Middle frontal gyrus (tissue), 1 donor: ENCODE data around the gene SLC25A33.
"Not testable (repeated sequence)": the region's sequence is repeated elsewhere in the genome, so short reads cannot be mapped to it uniquely, and the experiment has no call there.

Source experiments
- DNase-seq: peaks from one replicate; pipeline ENCODE4 v3.0.0-alpha.2; 2015; ENCODE audit warnings: low spot score; ENCODE audit errors: extremely low spot score

Gene SLC25A33, protein sequence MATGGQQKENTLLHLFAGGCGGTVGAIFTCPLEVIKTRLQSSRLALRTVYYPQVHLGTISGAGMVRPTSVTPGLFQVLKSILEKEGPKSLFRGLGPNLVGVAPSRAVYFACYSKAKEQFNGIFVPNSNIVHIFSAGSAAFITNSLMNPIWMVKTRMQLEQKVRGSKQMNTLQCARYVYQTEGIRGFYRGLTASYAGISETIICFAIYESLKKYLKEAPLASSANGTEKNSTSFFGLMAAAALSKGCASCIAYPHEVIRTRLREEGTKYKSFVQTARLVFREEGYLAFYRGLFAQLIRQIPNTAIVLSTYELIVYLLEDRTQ

GRCh38 chr1:9539165-9539828, at the start of gene SLC25A33:
Gene SLC25A33, plus strand, starts transcription at chr1:9539465. Its CDS starts 227 bp downstream, at chr1:9539692.
- DNase-seq = peak; percentile 93

DNA sequence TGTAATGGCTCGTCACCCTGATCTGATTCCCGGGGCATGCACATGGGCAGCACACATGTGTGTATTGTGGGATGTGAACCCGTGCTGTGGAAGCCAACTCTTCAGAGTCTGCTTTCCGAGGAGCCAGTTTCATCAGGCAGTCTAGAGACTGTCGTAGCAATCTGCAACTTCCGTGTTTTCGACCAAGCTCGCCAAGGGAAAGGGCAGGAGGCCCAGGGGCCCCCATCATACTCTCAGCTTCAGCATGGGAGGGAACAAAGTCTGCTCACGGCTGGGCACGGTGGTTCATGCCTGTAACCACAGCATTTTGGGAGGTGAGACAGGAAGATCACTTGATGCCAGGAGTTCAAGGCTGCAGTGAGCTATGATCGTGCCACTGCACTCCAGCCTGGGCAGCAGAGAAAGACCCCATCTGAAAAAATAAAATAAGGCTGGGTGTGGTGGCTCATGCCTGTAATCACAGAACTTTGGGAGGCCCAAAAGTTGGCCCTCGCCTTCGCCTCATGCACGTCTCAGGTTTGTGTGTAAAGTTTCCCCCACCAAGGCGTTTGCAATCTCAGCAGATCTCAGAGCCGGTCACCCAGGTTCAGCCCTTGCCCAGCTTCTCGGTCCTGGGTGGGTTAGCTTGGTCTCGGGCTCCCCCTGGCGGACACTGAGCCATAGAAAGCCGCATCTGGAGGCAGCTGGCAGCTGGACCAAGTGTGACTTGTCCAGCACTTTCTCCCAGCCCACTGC, 48.5 kb upstream of the SLC25A33 start:
- peak; percentile 71 for DNase-seq

DNA sequence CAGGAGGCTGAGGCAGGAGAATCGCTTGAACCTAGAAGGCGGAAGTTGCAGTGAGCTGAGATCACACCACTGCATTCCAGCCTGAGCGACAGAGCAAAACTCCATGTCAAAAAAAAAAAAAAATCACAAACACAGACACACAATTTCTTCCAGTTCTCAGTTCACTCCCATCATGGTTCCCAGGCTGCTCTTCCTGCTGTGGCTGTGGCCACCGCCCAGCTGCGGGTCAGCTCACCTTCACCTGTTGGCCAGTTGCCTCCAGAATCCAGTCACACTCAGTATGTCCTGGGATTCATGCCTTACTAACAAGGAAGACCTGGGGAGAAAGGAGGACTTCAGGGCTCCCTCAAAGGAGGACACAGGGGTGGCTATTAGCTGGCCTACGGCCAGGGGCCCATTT, 45.9 kb upstream of the SLC25A33 start:
- DNase-seq = no peak

DNA sequence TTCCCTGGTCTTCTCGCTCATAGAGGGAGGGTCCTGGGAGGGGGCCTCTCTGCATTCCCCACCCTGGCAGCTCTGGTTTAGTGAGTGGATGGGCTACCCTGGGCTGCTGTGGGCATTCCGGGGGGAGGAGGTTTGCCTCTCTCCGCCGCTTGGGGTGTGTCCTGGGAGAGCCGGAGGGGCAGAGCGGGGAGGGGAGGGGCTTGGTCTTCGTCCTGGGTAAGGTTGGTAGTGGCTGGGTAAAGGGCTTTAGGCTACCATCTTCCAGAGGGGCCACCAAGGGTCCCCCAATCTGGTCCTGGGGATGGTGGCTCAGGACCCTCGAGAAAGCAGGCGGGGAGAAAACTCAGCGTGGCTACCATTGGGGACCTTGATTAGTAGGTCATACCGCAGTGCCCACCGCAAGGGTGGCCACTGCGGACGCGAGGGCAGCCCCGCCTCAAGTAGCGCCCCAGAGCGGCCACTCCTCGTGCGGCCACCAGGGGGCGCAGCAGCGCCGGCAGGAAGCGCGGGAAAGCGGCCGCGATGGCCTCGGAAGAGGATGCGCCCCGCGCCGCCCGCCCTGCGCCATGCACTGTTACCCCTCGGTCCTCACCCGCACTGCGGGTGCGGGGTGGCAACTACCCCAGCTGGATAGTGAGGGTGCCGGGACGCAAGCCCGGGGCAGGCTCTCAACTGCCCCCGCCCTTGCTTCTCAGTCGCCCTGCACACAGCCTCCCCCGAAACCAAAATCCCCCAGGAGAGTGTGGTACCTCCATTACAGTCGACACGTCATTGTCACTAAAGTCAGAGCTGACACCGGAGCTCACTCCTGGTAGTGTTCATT, 44.1 kb upstream of the SLC25A33 start:
- DNase-seq = no peak

GRCh38 chr1:9495854-9496374, 43.4 kb upstream of the SLC25A33 start:
- no peak for DNase-seq

GRCh38 chr1:9500756-9501754, 38.2 kb upstream of the SLC25A33 start:
- DNase-seq = no peak

DNA sequence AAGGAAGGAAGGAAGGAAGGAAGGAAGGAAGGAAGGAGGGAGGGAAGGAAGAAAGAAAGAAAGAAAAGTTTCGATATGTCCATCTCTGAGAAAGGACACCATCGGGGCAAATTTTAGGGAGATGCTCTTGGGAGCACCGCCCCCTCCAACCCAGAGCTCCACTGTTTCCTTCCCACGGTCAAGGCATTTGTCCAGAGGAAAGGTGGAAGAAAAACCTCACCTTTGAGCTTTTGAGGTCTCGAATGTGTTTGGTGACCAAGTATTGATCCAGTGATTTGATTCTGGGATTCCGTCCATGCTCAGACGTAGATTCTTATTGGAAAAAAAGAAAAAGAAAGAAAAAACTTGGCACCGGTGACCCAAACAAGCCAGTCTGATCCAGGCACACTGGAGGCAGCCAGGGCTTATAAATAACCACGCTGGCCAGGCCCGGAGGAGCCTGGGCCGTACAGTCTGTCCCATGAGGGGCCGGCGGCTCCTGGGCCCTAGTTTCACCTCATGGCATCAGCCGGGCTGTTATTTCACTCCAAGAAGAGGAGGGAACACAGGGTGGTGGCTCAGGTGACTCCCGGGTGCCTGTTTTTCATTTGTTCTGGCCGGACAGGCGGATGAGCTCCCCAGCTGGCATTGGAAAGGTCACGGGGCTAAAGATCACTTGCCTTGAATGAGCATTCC, 36.1 kb upstream of the SLC25A33 start:
- no peak for DNase-seq

DNA sequence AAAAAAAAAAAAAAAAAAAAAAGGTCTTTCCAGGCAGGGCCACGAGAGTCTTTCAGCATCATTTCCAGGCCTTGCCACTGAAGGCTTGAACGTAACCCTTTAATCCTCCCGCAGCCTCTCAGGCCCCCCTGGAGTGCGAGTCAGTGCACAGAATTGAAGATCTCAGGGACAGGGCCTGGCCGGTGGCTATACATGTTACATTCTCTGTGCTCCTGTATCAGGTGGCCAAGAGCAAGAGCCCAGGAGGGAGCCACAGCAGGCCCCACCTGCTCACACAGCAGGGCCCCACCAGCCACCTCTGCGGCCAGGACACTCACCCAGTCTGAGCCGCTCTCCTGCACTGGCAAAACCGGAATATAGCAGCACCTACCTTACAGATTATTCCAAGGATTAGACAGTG, 34.1 kb upstream of the SLC25A33 start:
- DNase-seq = no peak

- no peak for DNase-seq
Measured at GRCh38 chr1:9506901-9507300, 32.4 kb upstream of the SLC25A33 start.

GRCh38 chr1:9510130-9510529, 29.1 kb upstream of the SLC25A33 start:
- DNase-seq = no peak

- DNase-seq = not testable (repeated sequence)
Measured at GRCh38 chr1:9515550-9515949, 23.7 kb upstream of the SLC25A33 start.

GRCh38 chr1:9518454-9518998, 20.7 kb upstream of the SLC25A33 start:
- no peak for DNase-seq

- DNase-seq = no peak
Measured at GRCh38 chr1:9520411-9520810, 18.9 kb upstream of the SLC25A33 start.

- no peak for DNase-seq
Measured at GRCh38 chr1:9529190-9529589, 10.1 kb upstream of the SLC25A33 start.

DNA sequence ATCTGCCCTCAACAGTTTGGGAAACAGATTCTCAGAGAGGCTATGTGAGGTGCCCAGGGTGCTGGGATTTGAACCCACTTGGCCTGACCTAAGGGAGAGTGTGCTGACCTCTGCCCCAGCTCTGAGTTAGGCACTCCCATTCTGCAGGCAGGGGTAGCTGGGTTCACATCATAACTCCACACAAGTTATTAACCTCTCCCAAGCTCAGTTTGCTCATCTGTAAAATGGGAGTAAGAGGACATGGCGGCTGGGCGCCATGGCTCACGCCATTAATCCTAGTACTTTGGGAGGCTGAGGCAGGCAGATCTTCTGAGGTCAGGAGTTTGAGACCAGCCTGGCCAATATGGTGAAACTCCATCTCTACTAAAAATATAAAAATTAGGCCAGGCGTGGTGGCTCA, 8.9 kb upstream of the SLC25A33 start:
- DNase-seq = no peak

- DNase-seq = no peak
Measured at GRCh38 chr1:9534953-9535352, 4.3 kb upstream of the SLC25A33 start.

DNA sequence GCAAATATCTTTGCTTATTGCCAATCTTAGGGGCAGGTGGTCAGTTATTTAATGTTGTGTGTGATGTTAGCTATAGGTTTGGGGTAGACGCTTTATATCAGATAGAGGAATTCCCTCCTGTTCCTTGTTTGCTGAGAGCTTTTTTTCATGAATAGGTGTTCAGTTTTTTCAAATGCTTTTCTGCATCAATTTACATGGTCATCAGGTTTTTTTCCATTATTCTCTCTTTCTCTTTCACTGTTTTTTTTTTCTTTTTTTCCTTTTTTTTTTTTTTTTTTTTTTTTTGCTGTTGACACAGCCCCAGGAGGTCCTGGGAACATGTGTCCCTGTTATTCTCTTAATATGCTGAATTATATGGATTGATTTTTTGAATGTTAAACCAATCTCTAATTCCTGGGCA, 3.0 kb upstream of the SLC25A33 start:
- DNase-seq = no peak

GRCh38 chr1:9537863-9538668, 1.2 kb upstream of the SLC25A33 start:
- DNase-seq = no peak
